Measurements from ENCODE around the gene NBPF3.
"Not testable (repeated sequence)": the region's sequence is repeated elsewhere in the genome, so short reads cannot be mapped to it uniquely, and the experiment has no call there.

The NBPF3 gene

GRCh38 chr1:21518774-21519455 is 79.0 kb downstream of the NBPF3 start:
- Histone ChIP-seq H3K27me3 (ENCODE audit: insufficient read depth, insufficient read length) (no peaks in the 10 kb centered on the region), H3K9ac (ENCODE audit: insufficient read length, low read depth) (no peak overlapping the region), H3K4me3 (ENCODE audit: insufficient read length, low read depth) (no peak overlapping the region), H3K36me3 (ENCODE audit: insufficient read depth, insufficient read length, low read length) (peaks cover 13% of the 10 kb centered on the region), H3K9me3 (ENCODE audit: insufficient read depth, low read length) (no peaks in the 10 kb centered on the region), H3K4me1 (ENCODE audit: insufficient read depth, insufficient read length) (peaks cover 7% of the 10 kb centered on the region)
- DNase-seq (ENCODE audit: low read depth, low spot score): no peak
- no peak for TF ChIP-seq YY1 (IDR thresholded peaks at IDR 0.05; ENCODE audit: insufficient read depth, insufficient read length)
- TF ChIP-seq SUZ12 (IDR thresholded peaks at IDR 0.05; ENCODE audit: extremely low read depth, insufficient read depth, insufficient read length): no peak
- TF ChIP-seq ZNF274 (IDR thresholded peaks at IDR 0.05; ENCODE audit: low read depth, low read length): no peak

- DNase-seq (ENCODE audit: low read depth, low spot score); H3K4me3 ChIP-seq (ENCODE audit: insufficient read length, low read depth); H3K27me3 ChIP-seq (ENCODE audit: insufficient read depth, insufficient read length); H3K36me3 ChIP-seq (ENCODE audit: insufficient read depth, insufficient read length, low read length); H3K9me3 ChIP-seq (ENCODE audit: insufficient read depth, low read length); H3K9ac ChIP-seq (ENCODE audit: insufficient read length, low read depth); H3K4me1 ChIP-seq (ENCODE audit: insufficient read depth, insufficient read length): not testable (repeated sequence)
Observed at GRCh38 chr1:21519486-21520070, 79.6 kb downstream of the NBPF3 start.

- TF ChIP-seq YY1 (IDR thresholded peaks at IDR 0.05; ENCODE audit: insufficient read depth, insufficient read length) (no peak), ZNF274 (IDR thresholded peaks at IDR 0.05; ENCODE audit: low read depth, low read length) (no peak), SUZ12 (IDR thresholded peaks at IDR 0.05; ENCODE audit: extremely low read depth, insufficient read depth, insufficient read length) (no peak)
- Histone ChIP-seq H3K4me1 (ENCODE audit: insufficient read depth, insufficient read length) (peaks cover 10% of the 10 kb centered on the region), H3K27me3 (ENCODE audit: insufficient read depth, insufficient read length) (no peaks in the 10 kb centered on the region), H3K4me3 (ENCODE audit: insufficient read length, low read depth) (no peak overlapping the region), H3K9me3 (ENCODE audit: insufficient read depth, low read length) (no peaks in the 10 kb centered on the region), H3K9ac (ENCODE audit: insufficient read length, low read depth) (no peak overlapping the region), H3K36me3 (ENCODE audit: insufficient read depth, insufficient read length, low read length) (peaks cover 1% of the 10 kb centered on the region)
- no peak for DNase-seq (ENCODE audit: low read depth, low spot score)
Observed at GRCh38 chr1:21520899-21521716, 81.2 kb downstream of the NBPF3 start.

DNA sequence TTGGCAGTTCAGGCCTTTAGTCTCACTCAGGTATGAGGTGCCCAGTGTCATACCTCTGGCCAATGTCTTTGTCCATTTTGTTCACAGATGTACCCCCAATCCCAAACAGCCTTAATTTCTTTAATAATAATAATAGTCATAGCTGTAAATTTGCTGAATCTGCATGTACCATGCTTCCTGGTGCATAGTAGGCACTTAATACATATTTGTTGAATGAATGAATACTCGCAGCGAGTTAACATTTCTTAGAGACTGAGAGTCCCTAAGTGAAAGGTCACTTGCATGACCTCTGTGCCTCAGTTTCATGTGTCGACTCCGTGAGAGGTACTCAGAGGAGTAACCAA is 81.8 kb downstream of the NBPF3 start:
- no peak overlapping the region for H3K4me3 ChIP-seq (ENCODE audit: insufficient read length, low read depth)
- peaks cover 10% of the 10 kb centered on the region for H3K4me1 ChIP-seq (ENCODE audit: insufficient read depth, insufficient read length)
- no peaks in the 10 kb centered on the region for H3K9me3 ChIP-seq (ENCODE audit: insufficient read depth, low read length)
- DNase-seq (ENCODE audit: low read depth, low spot score): no peak
- no peaks in the 10 kb centered on the region for H3K36me3 ChIP-seq (ENCODE audit: insufficient read depth, insufficient read length, low read length)
- TF ChIP-seq YY1 (IDR thresholded peaks at IDR 0.05; ENCODE audit: insufficient read depth, insufficient read length): no peak
- no peak for TF ChIP-seq SUZ12 (IDR thresholded peaks at IDR 0.05; ENCODE audit: extremely low read depth, insufficient read depth, insufficient read length)
- TF ChIP-seq ZNF274 (IDR thresholded peaks at IDR 0.05; ENCODE audit: low read depth, low read length): no peak
- H3K9ac ChIP-seq (ENCODE audit: insufficient read length, low read depth): no peak overlapping the region
- no peaks in the 10 kb centered on the region for H3K27me3 ChIP-seq (ENCODE audit: insufficient read depth, insufficient read length)

DNA sequence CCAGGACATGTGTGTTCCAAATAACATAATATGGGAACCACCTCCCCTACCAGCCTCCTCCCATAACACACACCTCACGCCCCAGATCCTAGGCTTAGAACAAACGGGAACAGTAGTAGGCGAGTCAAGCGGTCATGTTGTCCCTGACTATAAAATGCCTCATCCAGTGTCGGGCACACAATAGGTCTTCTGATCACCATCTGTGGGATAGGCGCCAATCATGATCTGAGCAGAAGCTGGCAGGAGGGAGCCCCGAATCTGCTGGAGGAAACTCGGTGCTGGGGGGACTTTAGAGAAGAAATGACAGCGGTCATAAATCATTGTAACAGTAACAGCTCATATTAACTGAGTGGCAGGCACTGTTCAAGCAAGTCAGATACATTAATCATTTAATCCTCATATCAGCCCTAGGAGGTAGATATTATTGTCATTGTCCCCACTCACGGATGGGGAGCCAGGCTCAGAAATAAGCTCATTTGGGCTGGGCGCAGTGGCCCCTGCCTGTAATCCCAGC is 82.6 kb downstream of the NBPF3 start:
- Histone ChIP-seq H3K36me3 (ENCODE audit: insufficient read depth, insufficient read length, low read length) (no peaks in the 10 kb centered on the region), H3K27me3 (ENCODE audit: insufficient read depth, insufficient read length) (no peaks in the 10 kb centered on the region), H3K4me1 (ENCODE audit: insufficient read depth, insufficient read length) (peaks cover 10% of the 10 kb centered on the region), H3K9me3 (ENCODE audit: insufficient read depth, low read length) (no peaks in the 10 kb centered on the region), H3K9ac (ENCODE audit: insufficient read length, low read depth) (no peak overlapping the region), H3K4me3 (ENCODE audit: insufficient read length, low read depth) (no peak overlapping the region)
- DNase-seq (ENCODE audit: low read depth, low spot score): no peak
- no peak for TF ChIP-seq YY1 (IDR thresholded peaks at IDR 0.05; ENCODE audit: insufficient read depth, insufficient read length)
- no peak for TF ChIP-seq ZNF274 (IDR thresholded peaks at IDR 0.05; ENCODE audit: low read depth, low read length)

DNA sequence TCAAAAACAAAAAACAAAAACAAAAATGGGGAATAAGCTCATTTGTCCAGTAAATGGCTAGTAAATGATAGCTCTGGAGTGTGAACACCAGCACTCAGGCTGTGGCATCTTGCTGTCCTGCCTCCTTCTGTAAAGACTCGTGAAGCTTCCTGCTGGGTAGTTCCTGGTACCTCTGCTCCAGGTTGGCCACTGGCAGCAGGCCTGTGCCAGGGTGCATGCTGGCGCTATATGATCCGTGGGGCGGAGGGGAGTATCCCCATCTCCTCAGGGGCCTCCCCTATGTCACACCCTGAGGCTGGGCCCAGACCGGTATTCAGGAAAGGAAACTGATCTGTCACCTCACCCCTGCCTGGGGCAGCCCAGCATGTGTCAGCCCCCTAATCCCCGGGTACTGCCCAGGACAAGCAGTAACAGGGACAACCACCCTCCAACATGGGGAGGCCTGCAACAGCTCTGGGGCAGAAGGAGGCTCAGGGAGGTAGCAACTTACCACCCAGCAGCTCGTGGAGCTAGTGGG is 83.4 kb downstream of the NBPF3 start:
- TF ChIP-seq SUZ12 (IDR thresholded peaks at IDR 0.05; ENCODE audit: extremely low read depth, insufficient read depth, insufficient read length): no peak
- TF ChIP-seq YY1 (IDR thresholded peaks at IDR 0.05; ENCODE audit: insufficient read depth, insufficient read length): no peak
- TF ChIP-seq ZNF274 (IDR thresholded peaks at IDR 0.05; ENCODE audit: low read depth, low read length): no peak
- H3K4me1 ChIP-seq (ENCODE audit: insufficient read depth, insufficient read length): peaks cover 10% of the 10 kb centered on the region
- H3K4me3 ChIP-seq (ENCODE audit: insufficient read length, low read depth): no peak overlapping the region
- no peak overlapping the region for H3K9ac ChIP-seq (ENCODE audit: insufficient read length, low read depth)
- H3K9me3 ChIP-seq (ENCODE audit: insufficient read depth, low read length): no peaks in the 10 kb centered on the region
- no peaks in the 10 kb centered on the region for H3K27me3 ChIP-seq (ENCODE audit: insufficient read depth, insufficient read length)
- H3K36me3 ChIP-seq (ENCODE audit: insufficient read depth, insufficient read length, low read length): no peaks in the 10 kb centered on the region
- DNase-seq (ENCODE audit: low read depth, low spot score): no peak

DNA sequence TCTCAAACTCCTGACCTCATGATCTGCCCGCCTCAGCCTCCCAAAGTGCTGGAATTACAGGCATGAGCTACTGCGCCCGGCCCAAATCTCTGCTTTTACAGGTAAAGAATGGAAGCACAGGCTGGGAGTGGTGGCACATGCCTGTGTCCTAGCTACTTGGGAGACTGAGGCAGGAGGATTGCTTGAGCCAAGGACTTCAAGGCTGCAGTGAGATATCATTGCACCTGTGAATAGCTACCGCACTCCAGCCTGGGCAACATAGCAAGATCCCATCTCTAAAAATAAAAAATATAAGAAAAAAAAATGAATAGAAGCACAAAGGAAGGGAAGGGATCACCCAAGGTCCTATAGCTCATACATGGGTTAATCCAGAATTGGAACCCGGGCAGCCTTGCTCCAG is 84.3 kb downstream of the NBPF3 start:
- H3K9me3 ChIP-seq (ENCODE audit: insufficient read depth, low read length): no peaks in the 10 kb centered on the region
- TF ChIP-seq ZNF274 (IDR thresholded peaks at IDR 0.05; ENCODE audit: low read depth, low read length) (no peak), YY1 (IDR thresholded peaks at IDR 0.05; ENCODE audit: insufficient read depth, insufficient read length) (no peak), SUZ12 (IDR thresholded peaks at IDR 0.05; ENCODE audit: extremely low read depth, insufficient read depth, insufficient read length) (no peak)
- no peak overlapping the region for H3K9ac ChIP-seq (ENCODE audit: insufficient read length, low read depth)
- no peaks in the 10 kb centered on the region for H3K36me3 ChIP-seq (ENCODE audit: insufficient read depth, insufficient read length, low read length)
- no peak for DNase-seq (ENCODE audit: low read depth, low spot score)
- H3K4me3 ChIP-seq (ENCODE audit: insufficient read length, low read depth): no peak overlapping the region
- H3K27me3 ChIP-seq (ENCODE audit: insufficient read depth, insufficient read length): no peaks in the 10 kb centered on the region
- peaks cover 8% of the 10 kb centered on the region for H3K4me1 ChIP-seq (ENCODE audit: insufficient read depth, insufficient read length)
